B cell (primary cell): ENCODE measurements around the gene SGPL1. TPM values are rescaled to one million over a fixed set of nuclear protein-coding genes. Genes with fewer than 3 reads are reported as not detected.
A peak's percentile ranks its signal among the peaks of the same experiment; 100 is the strongest.

Experiments
- ATAC-seq: fragments of 200-7000 bp; cut with Tn5 transposase; one replicate; pipeline ENCODE4 v1.10.0; 2021; ENCODE audit warnings: low read depth, mild to moderate bottlenecking, moderate number of reproducible peaks, moderate library complexity
- CTCF ChIA-PET: fragments of 350-600 bp; sonication (Branson Sonifier 250); formaldehyde crosslinking; loops from one replicate; lab custom pipeline; 2021; ENCODE audit warnings: antibody characterized with exemption, inconsistent platforms; lab: Charles Lee
- POLR2A ChIA-PET: fragments of 350-600 bp; sonication (Branson Sonifier 250); formaldehyde crosslinking; loops from one replicate; lab custom pipeline; 2021; ENCODE audit warnings: antibody characterized with exemption; lab: Charles Lee
- DNase-seq: peaks from one replicate; pipeline ENCODE4 v3.0.0; 2013
- H2AFZ ChIP-seq: 2 replicates; pipeline ENCODE4 v1.6.1; 2012; ENCODE audit warnings: mild to moderate bottlenecking, low read depth, low read length; ENCODE audit not compliant: insufficient read depth, poor library complexity, severe bottlenecking
- H3K27ac ChIP-seq, 2 donors: 1 replicate in 1 of 2; 2 replicates in 1 of 2; pipeline ENCODE4 v1.5.1; 2012 to 2013; ENCODE audit warnings: low read length in 2 of 2, mild to moderate bottlenecking in 2 of 2, moderate library complexity in 1 of 2
- H3K27me3 ChIP-seq, 4 experiments: fragments of 200-600 bp in 1 of 4; sonication (generic) in 1 of 4; replicated peaks in 1 of 4; 1 replicate in 2 of 4; 2 replicates in 2 of 4; pipeline versions ENCODE4 v1.6.1 to v1.7.0; 2013 to 2016; ENCODE audit warnings: low read length in 3 of 4, mild to moderate bottlenecking in 2 of 4, mixed read lengths in 1 of 4, moderate library complexity in 1 of 4; ENCODE audit not compliant: insufficient read depth in 4 of 4, control insufficient read depth in 3 of 4; ENCODE audit errors: control extremely low read depth in 1 of 4
- H3K36me3 ChIP-seq, 2 experiments: replicated peaks in 1 of 2; 1 replicate in 1 of 2; 2 replicates in 1 of 2; pipeline versions ENCODE4 v1.6.1 to v1.7.1; 2013; ENCODE audit warnings: low read length in 1 of 2; ENCODE audit not compliant: insufficient read depth in 2 of 2, control insufficient read depth in 1 of 2; ENCODE audit errors: control extremely low read depth in 1 of 2, extremely low read depth in 1 of 2
- H3K4me1 ChIP-seq, 2 donors: fragments of 200-600 bp in 1 of 2; sonication (generic) in 1 of 2; 1 replicate in 1 of 2; 2 replicates in 1 of 2; pipeline versions ENCODE4 v1.5.1 to v1.6.1; 2013 to 2017; ENCODE audit warnings: low read length in 2 of 2; ENCODE audit not compliant: control insufficient read depth in 2 of 2, insufficient read depth in 2 of 2
- H3K4me2 ChIP-seq: replicated peaks from 2 replicates; pipeline ENCODE3; 2012; ENCODE audit warnings: mild to moderate bottlenecking, low read depth, low read length; ENCODE audit not compliant: poor library complexity, severe bottlenecking
- H3K4me3 ChIP-seq, 5 experiments: fragments of 200-600 bp in 1 of 5; sonication (generic) in 1 of 5; 1 replicate in 3 of 5; 2 replicates in 2 of 5; pipeline versions ENCODE4 v1.5.1 to v1.7.0; 2011 to 2016; ENCODE audit warnings: low read length in 4 of 5, mild to moderate bottlenecking in 4 of 5, low read depth in 2 of 5, control low read depth in 1 of 5, moderate library complexity in 1 of 5; ENCODE audit not compliant: insufficient read depth in 1 of 5; ENCODE audit errors: control extremely low read depth in 1 of 5, extremely low read depth in 1 of 5
- H3K79me2 ChIP-seq: fragments of 200-600 bp; sonication (generic); one replicate; pipeline ENCODE4 v1.6.0; 2016; ENCODE audit warnings: low read length; ENCODE audit not compliant: control insufficient read depth, insufficient read depth
- H3K9ac ChIP-seq: fragments of 200-600 bp; sonication (generic); 2 replicates; pipeline ENCODE4 v1.6.1; 2017; ENCODE audit warnings: mild to moderate bottlenecking, low read length, moderate library complexity
- H3K9me3 ChIP-seq, 3 donors: one replicate each; pipeline versions ENCODE4 v1.6.1 to v1.7.1; 2013; ENCODE audit warnings: low read length in 2 of 3; ENCODE audit not compliant: control insufficient read depth in 2 of 3, insufficient read depth in 1 of 3; ENCODE audit errors: control extremely low read depth in 1 of 3
- H4K20me1 ChIP-seq: 2 replicates; pipeline ENCODE4 v1.6.0; 2012; ENCODE audit warnings: mild to moderate bottlenecking, low read length; ENCODE audit not compliant: insufficient read depth, control insufficient read depth, poor library complexity, severe bottlenecking
- H3K27ac Mint-ChIP-seq: one replicate; pipeline ENCODE4 v1.8.0; 2021; ENCODE audit warnings: mixed read lengths
- H3K27me3 Mint-ChIP-seq: one replicate; pipeline ENCODE4 v1.8.0; 2021; ENCODE audit warnings: mixed read lengths
- H3K4me1 Mint-ChIP-seq: one replicate; pipeline ENCODE4 v1.8.0; 2021; ENCODE audit warnings: mixed read lengths
- H3K4me3 Mint-ChIP-seq: one replicate; pipeline ENCODE4 v1.8.0; 2021; ENCODE audit warnings: mixed read lengths
- H3K9me3 Mint-ChIP-seq: one replicate; pipeline ENCODE4 v1.8.0; 2022; ENCODE audit warnings: mixed read lengths; ENCODE audit not compliant: insufficient read depth
- EZH2 ChIP-seq: IDR thresholded peaks from 2 replicates; pipeline ENCODE4 v1.6.1; 2012; ENCODE audit warnings: borderline replicate concordance, low read depth, mild to moderate bottlenecking, moderate library complexity, low read length; ENCODE audit not compliant: insufficient read depth, poor library complexity, severe bottlenecking
- WGBS: methylation state at CpG from one replicate; pipeline ENCODE4 v1.1.5; 2013; ENCODE audit warnings: missing lambda C conversion rate; ENCODE audit not compliant: insufficient coverage; 5-methylcytosine and 5-hydroxymethylcytosine counted together
- intact Hi-C: fragments of 100-400 bp; cut with micrococcal nuclease; formaldehyde crosslinking; loops from one replicate; pipeline ENCODE4 v1.10.0; 2022
- polyA plus RNA-seq: library from polyadenylated mRNA; depleted of rRNA; stranded (reverse); fragments of >200 nt; gene quantifications from 2 replicates; pipeline ENCODE4 v1.2.3, GENCODE V29; 2012
- total RNA-seq, 2 donors: library from RNA; stranded (reverse); fragments of 120-200 nt in 1 of 2; gene quantifications; 1 replicate in 1 of 2; 2 replicates in 1 of 2; pipeline versions ENCODE4 v1.2.3 to v1.2.4, GENCODE V29; 2013 to 2022
- TF ChIP-seq, protein P1 (sequence below): fragments of 200-600 bp; IDR thresholded peaks from one replicate; pipeline ENCODE4 v1.8.0; 2022; ENCODE audit warnings: antibody characterized with exemption, mild to moderate bottlenecking

Gene SGPL1
- total and polyA plus RNA-seq, 2 donors (not counting 1 experiment from before 2014, with no cell fraction given), result 9.1 to 46.2 TPM

DNA sequence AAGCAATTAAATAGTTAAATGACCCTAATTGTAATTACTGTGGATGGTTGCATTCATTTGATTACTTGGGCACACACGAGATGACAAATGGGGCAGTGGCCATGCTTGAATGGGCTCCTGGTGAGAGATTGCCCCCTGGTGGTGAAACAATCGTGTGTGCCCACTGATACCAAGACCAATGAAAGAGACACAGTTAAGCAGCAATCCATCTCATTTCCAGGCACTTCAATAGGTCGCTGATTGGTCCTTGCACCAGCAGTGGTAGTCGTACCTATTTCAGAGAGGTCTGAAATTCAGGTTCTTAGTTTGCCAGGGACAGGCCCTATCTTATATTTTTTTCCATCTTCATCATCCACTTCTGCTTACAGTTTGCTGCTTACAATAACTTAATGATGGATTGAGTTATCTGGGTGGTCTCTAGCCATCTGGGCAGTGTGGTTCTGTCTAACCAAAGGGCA, 64.4 kb downstream of the SGPL1 start:
- Mint-ChIP-seq H3K4me3 (no peak overlapping the region), H3K27me3 (no peaks in the 10 kb centered on the region), H3K27ac (no peak overlapping the region), H3K9me3 (no peaks in the 10 kb centered on the region), H3K4me1 (peaks cover 6% of the 10 kb centered on the region)
- TF ChIP-seq, protein P1, sequence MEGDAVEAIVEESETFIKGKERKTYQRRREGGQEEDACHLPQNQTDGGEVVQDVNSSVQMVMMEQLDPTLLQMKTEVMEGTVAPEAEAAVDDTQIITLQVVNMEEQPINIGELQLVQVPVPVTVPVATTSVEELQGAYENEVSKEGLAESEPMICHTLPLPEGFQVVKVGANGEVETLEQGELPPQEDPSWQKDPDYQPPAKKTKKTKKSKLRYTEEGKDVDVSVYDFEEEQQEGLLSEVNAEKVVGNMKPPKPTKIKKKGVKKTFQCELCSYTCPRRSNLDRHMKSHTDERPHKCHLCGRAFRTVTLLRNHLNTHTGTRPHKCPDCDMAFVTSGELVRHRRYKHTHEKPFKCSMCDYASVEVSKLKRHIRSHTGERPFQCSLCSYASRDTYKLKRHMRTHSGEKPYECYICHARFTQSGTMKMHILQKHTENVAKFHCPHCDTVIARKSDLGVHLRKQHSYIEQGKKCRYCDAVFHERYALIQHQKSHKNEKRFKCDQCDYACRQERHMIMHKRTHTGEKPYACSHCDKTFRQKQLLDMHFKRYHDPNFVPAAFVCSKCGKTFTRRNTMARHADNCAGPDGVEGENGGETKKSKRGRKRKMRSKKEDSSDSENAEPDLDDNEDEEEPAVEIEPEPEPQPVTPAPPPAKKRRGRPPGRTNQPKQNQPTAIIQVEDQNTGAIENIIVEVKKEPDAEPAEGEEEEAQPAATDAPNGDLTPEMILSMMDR, result peak; percentile 88
- TF ChIP-seq EZH2, result no peak
- DNase-seq (peak; percentile 82), ATAC-seq (peak; percentile 92)
- H3K4me2 ChIP-seq, result no peak overlapping the region
- intact Hi-C loops, result loop anchor here (1.0 to 2.0 kb wide), 2 partner anchors 65 to 419 kb away; partner anchors contain the start of gene SGPL1
- ChIA-PET POLR2A (no interaction called here), CTCF (interaction anchor here (0.9 to 2.7 kb wide), 8 partner anchors 8 to 419 kb away, joined by 3 to 15 read pairs (median 6); no protein-coding TSS in a partner anchor)
- H3K9me3 ChIP-seq, result no peaks in the 10 kb centered on the region
- no peak overlapping the region for H3K4me3 ChIP-seq
- H3K4me1 ChIP-seq, result no peaks in the 10 kb centered on the region
- H4K20me1 ChIP-seq, result no peaks in the 10 kb centered on the region
- H2AFZ ChIP-seq, result no peak overlapping the region
- 16% methylated on average over 3 of the region's 4 CpGs for WGBS
- peaks cover 5 to 27% of the 10 kb centered on the region in 2 experiments for H3K36me3 ChIP-seq
- no peaks in the 10 kb centered on the region for H3K27me3 ChIP-seq
- no peak overlapping the region for H3K9ac ChIP-seq
- no peaks in the 10 kb centered on the region for H3K79me2 ChIP-seq
- H3K27ac ChIP-seq, result no peak overlapping the region

DNA sequence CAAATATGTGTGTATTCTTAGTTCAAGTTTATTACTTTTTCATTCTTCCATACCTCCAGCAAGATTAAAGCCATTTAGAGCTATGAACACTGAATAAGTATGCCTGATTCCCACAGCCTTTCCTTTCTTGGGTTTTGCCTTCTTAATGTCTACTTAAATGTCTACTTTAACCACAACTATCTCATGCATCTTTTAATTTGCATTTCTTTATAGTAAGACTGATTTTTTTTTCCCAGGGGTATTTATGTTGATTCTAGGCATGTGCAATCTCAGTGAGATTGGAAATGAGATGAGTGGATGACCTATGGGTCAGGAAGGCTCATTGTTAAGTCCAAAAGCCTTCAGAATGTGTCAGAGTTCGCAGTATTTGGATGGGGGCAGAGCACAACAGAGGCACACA, 69.0 kb downstream of the SGPL1 start:
- Histone ChIP-seq H3K9ac (no peak overlapping the region), H3K4me3 (no peak overlapping the region), H3K4me2 (no peak overlapping the region), H3K9me3 (no peaks in the 10 kb centered on the region), H4K20me1 (no peaks in the 10 kb centered on the region), H3K27me3 (no peaks in the 10 kb centered on the region), H3K79me2 (no peaks in the 10 kb centered on the region), H3K36me3 (peaks cover 0 to 6% of the 10 kb centered on the region in 2 experiments), H3K4me1 (peaks cover 5 to 11% of the 10 kb centered on the region in 2 donors), H2AFZ (no peak overlapping the region), H3K27ac (no peak overlapping the region)
- no peak overlapping the region for H3K4me3 Mint-ChIP-seq
- H3K27me3 Mint-ChIP-seq, result no peaks in the 10 kb centered on the region
- H3K4me1 Mint-ChIP-seq, result peaks cover 9% of the 10 kb centered on the region
- 100% methylated on average over 1 of the region's 1 CpG for WGBS
- DNase-seq (no peak), ATAC-seq (no peak)
- intact Hi-C loops, result loop anchor here (5.0 kb wide), 1 partner anchor 652 kb away; the partner anchor contains the start of gene PPA1
- ChIA-PET POLR2A (no interaction called here), CTCF (interaction anchor here (1.0 to 2.2 kb wide), 3 partner anchors 9 to 18 kb away, joined by 3 to 4 read pairs (median 4); no protein-coding TSS in a partner anchor)
- TF ChIP-seq, protein P1, result no peak
- no peak for TF ChIP-seq EZH2
- no peaks in the 10 kb centered on the region for H3K9me3 Mint-ChIP-seq
- no peak overlapping the region for H3K27ac Mint-ChIP-seq
